ENCODE results near the gene SCN4A.

Gene SCN4A

GRCh38 chr17:63978272-63979200, 5.8 kb upstream of the SCN4A start:
- peaks cover 5% of the 10 kb centered on the region; the same call in 1 of the 2 replicates for H3K9me3 ChIP-seq (ENCODE audit: insufficient read depth, low read depth, low read length)

DNA sequence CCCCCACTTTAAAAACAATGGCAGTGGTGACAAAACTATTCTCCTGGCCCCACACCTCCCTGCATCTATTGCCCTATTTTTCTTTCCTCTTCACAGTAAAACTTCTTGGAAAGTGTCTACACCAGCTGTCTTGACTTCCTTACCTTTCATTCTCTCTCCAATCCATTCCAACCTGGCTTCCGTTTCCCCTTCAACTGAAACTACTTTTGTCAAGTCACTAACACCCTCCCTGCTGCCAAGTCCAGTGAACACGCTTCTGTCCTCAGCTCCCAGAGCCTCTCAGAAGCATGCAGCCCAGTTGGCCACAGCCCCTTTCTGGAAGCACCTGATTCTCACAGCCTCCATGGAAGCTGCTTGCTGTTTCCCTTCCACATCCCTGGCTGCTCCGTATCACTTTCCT, 4.0 kb upstream of the SCN4A start:
- H3K4me1 ChIP-seq (ENCODE audit: insufficient read depth, low read length) = no peaks in the 10 kb centered on the region
- H3K9ac ChIP-seq (ENCODE audit: low read depth, low read length) = no peak overlapping the region
- H3K9me3 ChIP-seq (ENCODE audit: insufficient read depth, low read depth, low read length) = 0 out of 2 replicates have a peak, but pooled peaks cover 1% of the 10 kb centered on the region

More at GRCh38 chr17:63978272-63979200, 5.8 kb upstream of the SCN4A start:
- H3K27ac ChIP-seq (ENCODE audit: low read depth, low read length) = no peak overlapping the region
- H3K4me1 ChIP-seq (ENCODE audit: insufficient read depth, low read length) = no peaks in the 10 kb centered on the region
- H3K4me3 ChIP-seq (ENCODE audit: low read length) = no peak overlapping the region
- no peak overlapping the region for H3K9ac ChIP-seq (ENCODE audit: low read depth, low read length)
- no peaks in the 10 kb centered on the region for H3K27me3 ChIP-seq (ENCODE audit: insufficient read depth, low read length)
- 89% methylated on average over 13 of the region's 13 CpGs for WGBS
- no peaks in the 10 kb centered on the region for H3K36me3 ChIP-seq (ENCODE audit: insufficient read depth, low read length)

DNA sequence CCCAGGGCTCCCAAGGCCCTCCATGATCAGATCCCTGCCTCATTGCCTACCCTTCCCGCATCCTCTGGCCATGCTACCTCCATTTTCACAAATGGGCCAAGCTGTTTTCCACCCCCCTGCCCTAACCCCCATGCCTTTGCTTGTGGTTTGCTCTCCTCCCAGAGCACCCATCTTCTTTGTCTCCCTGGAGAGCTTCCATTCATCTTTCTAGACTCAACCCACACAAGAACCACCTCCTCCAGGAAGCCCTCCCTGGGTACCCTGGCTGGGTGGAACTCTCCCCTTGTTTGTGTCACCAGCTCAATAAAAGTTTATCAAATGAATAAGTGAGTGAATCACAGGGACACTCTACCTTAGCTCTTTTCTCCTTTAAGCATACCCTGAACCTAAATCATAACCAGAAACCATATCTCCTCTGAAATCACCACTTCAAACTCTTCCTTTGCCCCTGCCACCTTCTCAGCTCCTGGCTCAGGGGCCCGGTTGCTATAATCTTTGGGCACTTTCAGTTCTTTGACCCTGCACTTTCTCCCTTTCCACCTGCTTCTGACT, 2.9 kb upstream of the SCN4A start:
- no peak overlapping the region for H3K27ac ChIP-seq (ENCODE audit: low read depth, low read length)
- no peaks in the 10 kb centered on the region for H3K9me3 ChIP-seq (ENCODE audit: insufficient read depth, low read depth, low read length)
- no peak overlapping the region for H3K9ac ChIP-seq (ENCODE audit: low read depth, low read length)
- H3K4me1 ChIP-seq (ENCODE audit: insufficient read depth, low read length) = no peaks in the 10 kb centered on the region
- H3K36me3 ChIP-seq (ENCODE audit: insufficient read depth, low read length) = no peaks in the 10 kb centered on the region
- H3K4me3 ChIP-seq (ENCODE audit: low read length) = no peak overlapping the region
- H3K27me3 ChIP-seq (ENCODE audit: insufficient read depth, low read length) = no peaks in the 10 kb centered on the region
- 86% methylated on average over 2 of the region's 2 CpGs for WGBS

More for the DNA sequence above, 4.0 kb upstream of the SCN4A start:
- H3K4me3 ChIP-seq (ENCODE audit: low read length) = no peak overlapping the region
- 88% methylated on average over 3 of the region's 3 CpGs for WGBS
- H3K27ac ChIP-seq (ENCODE audit: low read depth, low read length) = no peak overlapping the region
- no peaks in the 10 kb centered on the region for H3K27me3 ChIP-seq (ENCODE audit: insufficient read depth, low read length)
- no peaks in the 10 kb centered on the region for H3K36me3 ChIP-seq (ENCODE audit: insufficient read depth, low read length)

DNA sequence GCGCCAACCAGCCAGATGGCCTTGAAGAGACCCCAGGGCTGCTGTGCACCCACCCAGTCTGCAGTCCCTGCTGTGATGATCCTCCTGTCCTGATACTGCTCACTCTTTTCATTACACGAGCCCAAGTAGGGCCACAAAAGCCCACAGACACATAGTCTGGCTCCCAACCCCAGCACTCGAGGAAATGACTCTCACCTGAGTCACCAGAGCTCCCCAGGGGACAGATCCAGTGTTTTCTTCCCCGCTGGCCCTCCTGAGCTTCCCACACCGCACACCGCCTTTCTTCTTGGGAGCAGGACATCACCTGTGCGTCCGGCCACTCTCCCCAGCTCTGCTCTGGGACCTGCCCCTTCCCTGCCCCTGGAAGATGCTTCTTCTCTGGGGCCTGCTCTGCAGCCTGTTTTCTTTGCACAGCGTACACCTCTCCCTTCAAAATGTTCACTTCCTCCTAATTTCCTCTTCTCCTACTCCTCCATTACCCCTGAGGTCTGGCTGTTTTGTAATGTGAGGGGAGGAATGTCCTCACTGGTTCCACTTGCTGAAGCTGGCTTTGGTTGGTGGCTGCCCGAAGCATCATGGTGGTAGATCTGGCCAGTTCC, 2.0 kb upstream of the SCN4A start:
- H3K27me3 ChIP-seq (ENCODE audit: insufficient read depth, low read length) = no peaks in the 10 kb centered on the region
- H3K4me3 ChIP-seq (ENCODE audit: low read length) = no peak overlapping the region
- H3K9me3 ChIP-seq (ENCODE audit: insufficient read depth, low read depth, low read length) = no peaks in the 10 kb centered on the region
- no peaks in the 10 kb centered on the region for H3K36me3 ChIP-seq (ENCODE audit: insufficient read depth, low read length)
- H3K27ac ChIP-seq (ENCODE audit: low read depth, low read length) = no peak overlapping the region
- no peak overlapping the region for H3K9ac ChIP-seq (ENCODE audit: low read depth, low read length)
- WGBS = 72% methylated on average over 10 of the region's 10 CpGs
- H3K4me1 ChIP-seq (ENCODE audit: insufficient read depth, low read length) = no peaks in the 10 kb centered on the region

GRCh38 chr17:63973930-63974593, 1.3 kb upstream of the SCN4A start:
- 85% methylated on average over 12 of the region's 12 CpGs for WGBS
- Histone ChIP-seq H3K27me3 (ENCODE audit: insufficient read depth, low read length) (no peaks in the 10 kb centered on the region), H3K9ac (ENCODE audit: low read depth, low read length) (no peak overlapping the region), H3K36me3 (ENCODE audit: insufficient read depth, low read length) (no peaks in the 10 kb centered on the region), H3K27ac (ENCODE audit: low read depth, low read length) (no peak overlapping the region), H3K4me1 (ENCODE audit: insufficient read depth, low read length) (no peaks in the 10 kb centered on the region), H3K9me3 (ENCODE audit: insufficient read depth, low read depth, low read length) (no peaks in the 10 kb centered on the region), H3K4me3 (ENCODE audit: low read length) (no peak overlapping the region)

GRCh38 chr17:63973247-63973646, 529 bp upstream of the SCN4A start:
- Histone ChIP-seq H3K27ac (ENCODE audit: low read depth, low read length) (no peak overlapping the region), H3K9me3 (ENCODE audit: insufficient read depth, low read depth, low read length) (no peaks in the 10 kb centered on the region), H3K9ac (ENCODE audit: low read depth, low read length) (no peak overlapping the region), H3K27me3 (ENCODE audit: insufficient read depth, low read length) (no peaks in the 10 kb centered on the region), H3K4me1 (ENCODE audit: insufficient read depth, low read length) (no peaks in the 10 kb centered on the region), H3K36me3 (ENCODE audit: insufficient read depth, low read length) (no peaks in the 10 kb centered on the region), H3K4me3 (ENCODE audit: low read length) (no peak overlapping the region)
- 92% methylated on average over 6 of the region's 6 CpGs for WGBS

DNA sequence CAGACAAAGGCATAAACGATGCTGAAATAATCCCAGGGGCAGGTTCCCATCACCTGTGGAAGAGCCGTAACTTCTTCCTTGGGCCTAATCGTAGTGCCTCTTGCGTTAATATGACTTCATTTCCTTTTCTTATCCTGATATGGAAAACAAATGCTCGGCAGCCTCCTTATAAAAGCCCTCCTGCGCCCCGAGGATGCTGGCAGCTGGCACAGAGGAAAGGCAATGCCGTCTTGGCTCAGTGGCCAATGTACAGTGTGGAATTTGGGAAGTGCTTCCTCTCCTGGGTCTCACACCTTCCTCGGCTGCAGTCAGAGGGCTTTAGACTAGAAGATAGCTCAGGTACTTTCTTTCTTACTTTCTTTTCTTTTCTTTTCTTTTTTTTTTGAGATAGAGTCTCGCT, 3.4 kb downstream of the SCN4A start:
- 92% methylated on average over 10 of the region's 10 CpGs for WGBS
- H3K27ac ChIP-seq (ENCODE audit: low read depth, low read length) = no peak overlapping the region

GRCh38 chr17:63967953-63968352, 4.8 kb downstream of the SCN4A start:
- H3K4me1 ChIP-seq (ENCODE audit: insufficient read depth, low read length) = no peaks in the 10 kb centered on the region
- no peak overlapping the region for H3K9ac ChIP-seq (ENCODE audit: low read depth, low read length)
- H3K9me3 ChIP-seq (ENCODE audit: insufficient read depth, low read depth, low read length) = no peaks in the 10 kb centered on the region
- H3K27ac ChIP-seq (ENCODE audit: low read depth, low read length) = no peak overlapping the region
- H3K4me3 ChIP-seq (ENCODE audit: low read length) = no peak overlapping the region
- WGBS = 93% methylated on average over 19 of the region's 19 CpGs
- H3K27me3 ChIP-seq (ENCODE audit: insufficient read depth, low read length) = no peaks in the 10 kb centered on the region
- no peaks in the 10 kb centered on the region for H3K36me3 ChIP-seq (ENCODE audit: insufficient read depth, low read length)

More for the DNA sequence above, 3.4 kb downstream of the SCN4A start:
- Histone ChIP-seq H3K4me3 (ENCODE audit: low read length) (no peak overlapping the region), H3K36me3 (ENCODE audit: insufficient read depth, low read length) (no peaks in the 10 kb centered on the region), H3K27me3 (ENCODE audit: insufficient read depth, low read length) (no peaks in the 10 kb centered on the region), H3K9ac (ENCODE audit: low read depth, low read length) (no peak overlapping the region), H3K9me3 (ENCODE audit: insufficient read depth, low read depth, low read length) (no peaks in the 10 kb centered on the region), H3K4me1 (ENCODE audit: insufficient read depth, low read length) (no peaks in the 10 kb centered on the region)

DNA sequence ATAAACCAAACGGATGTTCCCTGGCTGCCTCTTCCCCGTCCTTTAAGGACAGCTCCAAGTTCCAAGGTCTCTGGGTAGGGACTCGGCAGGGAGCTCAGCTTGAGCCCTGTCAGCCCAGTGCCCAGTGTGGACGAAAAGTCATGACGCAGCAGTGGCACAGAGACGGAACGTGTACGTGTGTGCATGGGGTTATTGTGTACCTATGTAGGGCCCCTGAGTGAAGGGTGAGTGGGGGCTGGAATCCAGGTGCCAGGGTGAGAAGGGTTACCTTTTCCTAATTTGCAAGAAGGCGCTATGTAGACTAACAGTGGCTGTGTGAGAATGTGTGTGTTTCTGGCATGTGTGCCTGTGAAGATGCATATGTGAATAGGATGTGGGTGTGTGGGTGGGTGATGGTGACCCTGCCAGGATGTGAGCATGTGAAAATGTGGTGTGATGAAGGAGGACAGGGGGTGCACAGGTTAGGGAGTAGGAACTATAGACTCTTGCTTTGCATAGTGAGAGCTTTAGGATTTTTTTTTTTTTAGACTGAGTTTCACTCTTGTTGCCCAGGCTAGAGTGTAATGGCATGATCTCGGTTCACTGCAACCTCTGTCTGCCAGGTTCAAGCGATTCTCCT, 6.0 kb downstream of the SCN4A start:
- Histone ChIP-seq H3K9ac (ENCODE audit: low read depth, low read length) (no peak overlapping the region), H3K27ac (ENCODE audit: low read depth, low read length) (no peak overlapping the region), H3K27me3 (ENCODE audit: insufficient read depth, low read length) (no peaks in the 10 kb centered on the region), H3K9me3 (ENCODE audit: insufficient read depth, low read depth, low read length) (no peaks in the 10 kb centered on the region), H3K4me1 (ENCODE audit: insufficient read depth, low read length) (peaks cover 10% of the 10 kb centered on the region; the same call in 1 of the 2 replicates), H3K36me3 (ENCODE audit: insufficient read depth, low read length) (no peaks in the 10 kb centered on the region), H3K4me3 (ENCODE audit: low read length) (no peak overlapping the region)
- 91% methylated on average over 11 of the region's 11 CpGs for WGBS

- no peak overlapping the region for H3K27ac ChIP-seq (ENCODE audit: low read depth, low read length)
- no peak overlapping the region for H3K4me3 ChIP-seq (ENCODE audit: low read length)
- peaks cover 15% of the 10 kb centered on the region; the same call in 1 of the 2 replicates for H3K4me1 ChIP-seq (ENCODE audit: insufficient read depth, low read length)
- no peaks in the 10 kb centered on the region for H3K9me3 ChIP-seq (ENCODE audit: insufficient read depth, low read depth, low read length)
- no peaks in the 10 kb centered on the region for H3K27me3 ChIP-seq (ENCODE audit: insufficient read depth, low read length)
- H3K9ac ChIP-seq (ENCODE audit: low read depth, low read length) = no peak overlapping the region
- H3K36me3 ChIP-seq (ENCODE audit: insufficient read depth, low read length) = no peaks in the 10 kb centered on the region
- 95% methylated on average over 4 of the region's 4 CpGs for WGBS
Observed at GRCh38 chr17:63963123-63963522, 9.6 kb downstream of the SCN4A start.
